NCI-H524 treated with DMSO at 0.1 percent for 48 hours (cell line): ENCODE results near the gene RFTN1.

ENCODE experiments used
- DNase-seq: peaks from one replicate; lab custom pipeline; 2025; lab: John Stamatoyannopoulos, UW

Gene RFTN1

DNA sequence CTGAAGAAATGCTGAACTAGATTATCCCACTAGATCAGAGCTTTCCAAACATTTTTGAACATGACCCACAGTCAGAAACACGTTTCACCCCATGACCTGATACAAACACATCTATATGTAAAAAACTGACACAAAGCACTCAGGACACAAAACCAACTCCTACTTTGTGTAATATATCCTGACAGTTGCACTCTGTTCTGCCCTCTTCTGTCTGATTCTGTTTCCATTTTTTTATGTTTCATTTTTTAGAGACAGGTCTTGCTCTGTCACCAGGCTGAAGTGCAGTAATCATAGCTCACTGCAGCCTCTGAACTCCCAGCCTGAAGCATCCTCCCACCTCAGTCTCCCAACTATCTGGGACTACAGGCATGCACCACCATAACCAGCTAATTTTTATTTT, 15.8 kb upstream of the RFTN1 start:
- no peak for DNase-seq

GRCh38 chr3:16528581-16528993, 15.1 kb upstream of the RFTN1 start:
- no peak for DNase-seq

GRCh38 chr3:16528106-16528505, 14.6 kb upstream of the RFTN1 start:
- no peak for DNase-seq

GRCh38 chr3:16524196-16524595, 10.7 kb upstream of the RFTN1 start:
- DNase-seq = no peak

DNA sequence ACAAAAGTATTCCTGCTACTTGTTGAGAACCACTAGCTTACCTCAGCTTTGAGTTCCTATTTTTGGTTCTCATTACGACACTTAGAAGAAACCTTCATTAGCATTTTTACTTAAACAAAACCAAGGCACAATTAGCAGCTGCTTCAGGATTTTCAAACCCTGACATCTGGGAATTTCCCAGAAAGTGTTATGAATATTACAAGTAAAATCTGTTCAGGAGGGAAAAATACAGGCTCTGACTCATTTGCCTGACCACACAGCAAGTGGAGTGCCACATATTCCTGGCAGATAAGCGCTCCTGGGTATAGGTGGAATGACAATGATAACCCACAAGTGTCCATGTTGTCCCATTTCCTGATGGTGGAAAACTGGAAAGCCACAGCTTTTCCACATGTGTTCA, 10.3 kb upstream of the RFTN1 start:
- DNase-seq = no peak

GRCh38 chr3:16522834-16523233, 9.3 kb upstream of the RFTN1 start:
- no peak for DNase-seq

DNA sequence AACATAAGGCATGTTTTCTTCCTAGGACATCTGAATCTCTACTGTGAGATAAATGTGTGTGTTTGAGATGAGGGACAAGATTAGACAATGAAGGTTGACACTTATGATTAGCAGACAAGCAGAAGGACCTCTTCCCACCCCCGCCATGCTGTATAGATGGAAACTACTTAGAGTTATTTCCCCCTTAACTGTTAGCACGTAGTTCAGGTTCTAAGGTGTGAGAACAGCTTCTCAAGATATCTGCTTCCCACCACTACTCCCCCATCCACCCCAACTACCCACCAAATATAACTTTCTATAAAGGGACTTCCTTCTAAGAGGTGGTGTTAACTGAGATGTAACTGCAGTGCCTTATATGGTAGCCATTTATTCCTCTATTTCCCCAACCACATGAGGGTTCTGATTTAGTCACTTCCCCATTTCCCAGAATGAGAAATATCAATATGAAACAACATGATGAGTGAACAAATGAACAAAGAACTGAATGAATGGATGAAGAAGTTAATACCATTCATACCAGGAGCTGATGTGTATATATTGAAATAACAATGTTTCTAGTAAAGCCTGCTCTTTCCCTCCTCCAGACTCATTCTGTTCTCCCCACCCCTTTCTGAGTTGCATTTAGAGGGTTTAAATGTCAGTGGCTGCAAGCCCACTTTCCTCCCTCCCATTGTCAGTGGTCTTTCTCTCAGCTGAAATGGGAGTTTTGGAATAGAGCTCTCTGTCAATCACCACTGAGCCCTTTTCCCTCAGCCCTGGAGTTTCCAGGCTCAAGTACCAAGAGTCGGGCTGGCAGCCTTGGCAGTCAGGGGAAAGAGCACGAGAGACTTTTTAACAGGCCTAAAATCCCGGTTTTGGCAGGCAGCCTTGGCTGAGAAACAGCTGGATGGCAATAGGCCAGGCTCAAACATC, 7.7 kb upstream of the RFTN1 start:
- peak; percentile 8 for DNase-seq

DNA sequence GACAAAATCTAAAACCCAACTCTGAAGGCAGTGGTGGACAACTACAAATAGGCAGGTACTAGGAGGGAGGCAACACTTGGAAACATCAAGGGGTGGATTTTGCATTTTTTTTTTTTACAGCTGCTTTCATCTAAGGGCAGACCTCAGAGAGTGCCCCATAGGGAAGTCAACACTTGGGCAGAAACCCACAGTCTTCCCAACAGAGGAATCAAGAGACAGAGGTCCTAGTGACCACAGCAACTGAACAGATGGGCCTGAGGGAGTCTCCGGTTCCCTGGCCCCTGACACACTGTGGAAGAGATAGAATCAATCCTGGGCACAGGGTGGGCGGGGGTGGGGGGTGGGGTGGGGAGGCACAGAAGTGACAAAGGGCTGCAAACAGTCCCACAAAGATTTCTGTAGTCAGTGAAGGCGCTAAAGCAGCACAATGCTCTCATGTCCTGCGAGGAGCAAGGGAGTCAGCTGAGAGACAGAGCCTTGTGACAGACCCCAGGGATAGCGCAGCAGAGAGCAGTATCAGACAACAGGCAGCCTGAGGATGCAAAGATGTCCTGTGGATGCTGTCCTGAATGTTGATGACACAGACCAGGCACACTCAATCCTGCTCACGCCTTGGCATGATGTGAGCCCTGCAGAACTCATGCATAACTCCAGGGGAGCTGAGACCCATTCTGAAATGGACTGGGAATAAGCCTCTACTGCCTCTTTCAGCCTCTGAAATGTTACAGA, 6.9 kb upstream of the RFTN1 start:
- no peak for DNase-seq

DNA sequence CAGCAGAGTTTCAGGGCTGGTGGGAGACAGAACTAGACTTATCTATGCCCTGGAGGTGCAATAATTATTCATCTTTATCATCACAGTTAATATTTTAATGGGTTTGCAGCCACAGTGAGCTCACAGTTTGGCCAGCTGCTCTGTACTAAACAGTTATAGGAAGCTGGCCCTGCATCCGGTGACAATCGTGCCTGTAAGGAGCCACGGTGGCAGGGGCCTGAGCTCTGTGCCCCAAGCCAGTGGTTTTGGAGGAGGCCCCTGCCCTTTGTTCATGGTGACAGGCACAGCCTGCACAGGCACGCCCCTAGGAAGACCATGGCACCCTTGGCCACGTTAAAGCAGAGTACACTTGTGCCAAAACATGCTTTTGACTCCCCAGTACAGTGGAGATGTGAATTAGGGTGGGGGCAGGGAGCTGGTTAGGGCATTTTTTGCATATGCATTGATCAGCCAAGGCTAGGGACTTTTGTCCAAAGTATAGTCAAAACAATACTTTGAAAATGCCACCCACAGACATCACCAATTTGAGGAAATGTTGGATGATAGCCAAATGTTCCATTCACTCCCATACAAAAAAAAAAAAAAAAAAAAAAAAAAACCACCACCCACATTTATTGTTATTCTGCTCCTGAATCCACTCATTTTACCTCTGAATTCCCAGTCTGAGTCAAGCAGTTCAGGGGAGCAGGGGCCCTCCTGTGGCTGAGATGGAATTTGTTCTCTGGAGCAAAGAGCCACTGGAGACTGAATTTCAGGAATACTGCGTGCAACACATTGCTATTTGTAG, 3.4 kb upstream of the RFTN1 start:
- DNase-seq = no peak

DNA sequence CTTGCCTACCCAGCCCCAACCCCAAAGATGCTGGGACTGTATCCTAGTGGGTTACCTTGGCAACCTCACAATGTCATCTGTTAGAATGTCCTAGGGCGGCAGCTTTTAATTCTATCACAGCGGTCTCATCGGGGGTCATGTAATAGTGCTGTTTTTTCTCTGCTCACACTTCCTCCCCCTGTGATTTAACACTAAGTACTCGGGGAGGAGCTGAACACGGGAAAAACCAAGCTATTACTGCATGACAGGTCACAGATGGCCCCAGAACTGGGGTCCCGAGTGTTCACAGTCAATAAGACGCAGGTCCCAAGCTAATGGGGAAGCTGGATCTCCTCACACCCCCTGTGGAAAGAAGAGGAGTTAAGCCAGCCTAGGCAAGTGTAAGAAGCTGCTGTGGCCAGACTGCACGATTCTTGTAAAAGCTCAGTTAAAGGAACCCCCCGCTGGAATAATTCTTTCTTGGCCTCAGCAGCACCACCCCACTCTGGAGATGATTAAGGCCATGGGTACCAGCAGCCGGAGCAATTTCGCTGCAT, 2.5 kb upstream of the RFTN1 start:
- DNase-seq = no peak

- DNase-seq = no peak
These were observed 1.4 kb upstream of the RFTN1 start for GRCh38 chr3:16514755-16515353.

DNA sequence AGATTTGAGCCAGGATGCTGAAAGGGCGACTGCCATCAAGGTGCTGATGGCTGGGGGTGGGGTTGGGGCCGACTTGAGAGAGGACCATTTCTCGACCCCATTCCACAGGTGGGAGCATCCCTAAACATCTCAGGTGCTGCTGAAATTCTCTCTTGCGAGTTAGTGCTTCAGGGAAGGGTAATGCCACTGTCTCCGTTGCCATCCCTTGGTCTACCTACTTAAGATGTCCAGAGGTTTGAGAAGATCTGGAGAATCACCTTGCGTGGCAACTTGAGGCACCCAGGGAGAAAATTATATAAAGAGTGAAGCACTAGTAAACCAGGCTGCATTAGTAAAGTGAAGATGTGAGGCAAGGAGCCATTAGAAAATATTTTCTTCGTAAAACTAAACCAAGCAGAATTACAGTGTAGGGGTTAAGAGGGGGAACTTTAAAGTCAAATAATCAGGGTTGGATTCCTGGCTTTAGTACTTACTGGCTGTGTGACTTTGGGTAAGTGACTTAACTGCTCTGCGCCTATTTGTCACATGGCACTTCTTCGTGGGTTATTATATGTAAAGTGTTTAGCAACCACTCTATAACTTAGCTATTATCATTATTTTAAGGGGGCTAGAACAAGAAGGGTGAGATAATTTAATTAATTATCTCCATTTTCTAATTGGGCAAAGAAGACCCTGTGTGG, 662 bp upstream of the RFTN1 start:
- DNase-seq = no peak

DNA sequence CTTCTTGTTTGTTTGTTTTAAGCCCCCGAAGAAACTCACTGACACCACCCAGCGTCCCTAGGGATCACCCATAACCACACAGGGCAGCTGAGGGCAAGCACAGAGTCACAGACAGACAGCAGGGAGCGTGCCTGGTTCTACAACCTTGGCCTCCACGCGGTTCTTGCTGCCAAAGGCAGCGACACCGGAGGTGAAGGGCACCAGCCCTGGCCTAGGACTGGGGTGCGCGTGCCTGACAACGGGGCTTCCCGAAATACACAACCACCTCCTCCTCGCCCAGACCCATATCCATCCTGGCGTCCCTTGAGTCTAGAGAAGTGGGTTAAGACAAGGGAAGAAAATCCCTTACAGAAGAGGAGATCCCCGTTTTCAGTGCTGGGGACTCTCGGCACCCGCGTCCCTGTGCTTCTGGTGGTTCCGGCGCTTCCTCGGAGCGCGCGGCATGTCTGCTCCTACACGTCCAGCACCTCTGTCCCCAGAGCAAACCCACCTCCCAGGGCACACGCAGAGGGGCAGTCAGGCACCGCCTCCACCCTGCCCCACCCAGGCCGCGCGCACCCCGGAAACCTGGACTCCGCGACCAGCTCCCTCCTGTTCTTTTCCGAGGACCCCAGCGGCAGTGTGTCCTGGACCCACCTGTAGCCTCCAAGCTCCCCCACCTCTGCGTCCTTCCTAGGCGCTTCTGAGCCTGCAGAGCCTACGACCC, 911 bp downstream of the RFTN1 start:
- DNase-seq = no peak

GRCh38 chr3:16511681-16512434, 1.6 kb downstream of the RFTN1 start:
- no peak for DNase-seq

- DNase-seq = no peak
These were observed 2.7 kb downstream of the RFTN1 start for GRCh38 chr3:16510620-16511319.

GRCh38 chr3:16509721-16510619, 3.5 kb downstream of the RFTN1 start:
- no peak for DNase-seq

GRCh38 chr3:16508591-16508995, 4.9 kb downstream of the RFTN1 start:
- DNase-seq = no peak

- no peak for DNase-seq
These were observed 5.3 kb downstream of the RFTN1 start for GRCh38 chr3:16508243-16508578.
